ENCODE data around the gene LKAAEAR1.

- TF ChIP-seq CTCF (IDR thresholded peaks at IDR 0.05; ENCODE audit: low read depth, low read length): peak; percentile 75
- TF ChIP-seq EZH2phosphoT487 (IDR thresholded peaks at IDR 0.05; ENCODE audit: low read depth): no peak
Observed at GRCh38 chr20:64101731-64102621, 17.8 kb upstream of the LKAAEAR1 start.

All from OCI-LY3 (cell line).